IPS DF 6.9 (cell line): ENCODE data around the gene MLNR.

Source experiments
- DNase-seq: peaks from one replicate; pipeline ENCODE4 v3.0.0-alpha.2; 2013; ENCODE audit warnings: low read depth, low spot score
- H3K27ac ChIP-seq: one replicate; pipeline ENCODE4 v1.5.1; 2013; ENCODE audit warnings: low read length, control low read depth
- H3K27me3 ChIP-seq: 2 replicates; pipeline ENCODE4 v1.6.1; 2013; ENCODE audit warnings: mild to moderate bottlenecking, low read length; ENCODE audit not compliant: control insufficient read depth, insufficient read depth
- H3K36me3 ChIP-seq: 2 replicates; pipeline ENCODE4 v1.6.1; 2013; ENCODE audit warnings: low read length; ENCODE audit not compliant: control insufficient read depth, insufficient read depth
- H3K4me1 ChIP-seq: 2 replicates; pipeline ENCODE4 v1.6.1; 2013; ENCODE audit warnings: low read length; ENCODE audit not compliant: control insufficient read depth, insufficient read depth
- H3K4me3 ChIP-seq: 2 replicates; pipeline ENCODE4 v1.5.1; 2013; ENCODE audit warnings: mild to moderate bottlenecking, low read length
- H3K9me3 ChIP-seq: 2 replicates; pipeline ENCODE4 v1.6.1; 2013; ENCODE audit warnings: low read length, inconsistent platforms; ENCODE audit not compliant: control insufficient read depth, insufficient read depth
- WGBS: extraction: QIAGEN DNeasy Blood & Tissue Kit; methylation state at CpG from one replicate; pipeline ENCODE4 v1.1.7; 2013; ENCODE audit warnings: mixed read lengths, missing lambda C conversion rate; ENCODE audit not compliant: insufficient read length, insufficient coverage; 5-methylcytosine and 5-hydroxymethylcytosine counted together

The MLNR gene

GRCh38 chr13:49213539-49213938, 6.6 kb upstream of the MLNR start:
- Histone ChIP-seq H3K9me3 (no peaks in the 10 kb centered on the region), H3K27me3 (peaks cover 15% of the 10 kb centered on the region; the same call in 1 of the 2 replicates), H3K27ac (no peak overlapping the region), H3K4me1 (peaks cover 6% of the 10 kb centered on the region), H3K4me3 (no peak overlapping the region), H3K36me3 (no peaks in the 10 kb centered on the region)
- DNase-seq = no peak
- no CpG with 5 or more reads among the region's 1 CpG for WGBS

GRCh38 chr13:49213997-49214916, 5.9 kb upstream of the MLNR start:
- Histone ChIP-seq H3K27ac (no peak overlapping the region), H3K9me3 (no peaks in the 10 kb centered on the region), H3K36me3 (no peaks in the 10 kb centered on the region), H3K27me3 (peaks cover 22% of the 10 kb centered on the region; the same call in 1 of the 2 replicates), H3K4me1 (peaks cover 6% of the 10 kb centered on the region), H3K4me3 (no peak overlapping the region)
- WGBS = no CpG with 5 or more reads among the region's 6 CpGs
- no peak for DNase-seq

GRCh38 chr13:49214917-49215376, 5.2 kb upstream of the MLNR start:
- H3K4me1 ChIP-seq = peaks cover 6% of the 10 kb centered on the region
- no peaks in the 10 kb centered on the region for H3K36me3 ChIP-seq
- no CpG with 5 or more reads among the region's 6 CpGs for WGBS
- DNase-seq = no peak
- no peak overlapping the region for H3K4me3 ChIP-seq
- no peaks in the 10 kb centered on the region for H3K9me3 ChIP-seq
- H3K27ac ChIP-seq = no peak overlapping the region
- peaks cover 28% of the 10 kb centered on the region for H3K27me3 ChIP-seq

- H3K4me1 ChIP-seq = peaks cover 6% of the 10 kb centered on the region
- DNase-seq = no peak
- H3K27ac ChIP-seq = no peak overlapping the region
- no peaks in the 10 kb centered on the region for H3K36me3 ChIP-seq
- no peak overlapping the region for H3K4me3 ChIP-seq
- peaks cover 39% of the 10 kb centered on the region for H3K27me3 ChIP-seq
- no CpG with 5 or more reads among the region's 6 CpGs for WGBS
- no peaks in the 10 kb centered on the region for H3K9me3 ChIP-seq
Observed at GRCh38 chr13:49216334-49216733, 3.8 kb upstream of the MLNR start.

GRCh38 chr13:49217962-49218492, 2.1 kb upstream of the MLNR start:
- Histone ChIP-seq H3K4me1 (peaks cover 6% of the 10 kb centered on the region), H3K9me3 (no peaks in the 10 kb centered on the region), H3K36me3 (no peaks in the 10 kb centered on the region), H3K4me3 (peak overlapping the region; percentile 23; the same call in 1 of the 2 replicates), H3K27me3 (peaks cover 55% of the 10 kb centered on the region), H3K27ac (no peak overlapping the region)
- WGBS = no CpG with 5 or more reads among the region's 17 CpGs
- DNase-seq = no peak

GRCh38 chr13:49218493-49219051, 1.6 kb upstream of the MLNR start:
- no peak for DNase-seq

GRCh38 chr13:49219647-49220035, 497 bp upstream of the MLNR start:
- no peak overlapping the region for H3K27ac ChIP-seq
- H3K4me3 ChIP-seq = peak overlapping the region; percentile 33; the same call in 1 of the 2 replicates
- no peaks in the 10 kb centered on the region for H3K9me3 ChIP-seq
- peaks cover 57% of the 10 kb centered on the region for H3K27me3 ChIP-seq
- no peak for DNase-seq
- H3K36me3 ChIP-seq = no peaks in the 10 kb centered on the region
- whole genome bisulfite sequencing = no CpG with 5 or more reads among the region's 17 CpGs
- peaks cover 3% of the 10 kb centered on the region for H3K4me1 ChIP-seq

More at GRCh38 chr13:49218493-49219051, 1.6 kb upstream of the MLNR start:
- no peaks in the 10 kb centered on the region for H3K9me3 ChIP-seq
- peaks cover 57% of the 10 kb centered on the region for H3K27me3 ChIP-seq
- peak overlapping the region; percentile 23; the same call in 1 of the 2 replicates for H3K4me3 ChIP-seq
- no peak overlapping the region for H3K27ac ChIP-seq
- no peaks in the 10 kb centered on the region for H3K36me3 ChIP-seq
- H3K4me1 ChIP-seq = peaks cover 6% of the 10 kb centered on the region
- WGBS = no CpG with 5 or more reads among the region's 25 CpGs

GRCh38 chr13:49220856-49221589, 885 bp downstream of the MLNR start:
- no peaks in the 10 kb centered on the region for H3K36me3 ChIP-seq
- peaks cover 57% of the 10 kb centered on the region for H3K27me3 ChIP-seq
- no peaks in the 10 kb centered on the region for H3K9me3 ChIP-seq
- H3K4me3 ChIP-seq = peak overlapping the region; percentile 33; the same call in 1 of the 2 replicates
- no peak for DNase-seq
- no peak overlapping the region for H3K27ac ChIP-seq
- no peaks in the 10 kb centered on the region for H3K4me1 ChIP-seq
- WGBS = no CpG with 5 or more reads among the region's 73 CpGs

- WGBS = no CpG with 5 or more reads among the region's 4 CpGs
- Histone ChIP-seq H3K9me3 (no peaks in the 10 kb centered on the region), H3K4me3 (no peak overlapping the region), H3K27ac (no peak overlapping the region), H3K27me3 (peaks cover 57% of the 10 kb centered on the region), H3K36me3 (no peaks in the 10 kb centered on the region), H3K4me1 (no peaks in the 10 kb centered on the region)
- DNase-seq = no peak
Observed at GRCh38 chr13:49221590-49221965, 1.4 kb downstream of the MLNR start.
